MCF 10A (cell line): ENCODE measurements around the gene MALL. TPM values are rescaled to one million over a fixed set of nuclear protein-coding genes. Genes with fewer than 3 reads are reported as not detected.
"Not testable (repeated sequence)": the region's sequence is repeated elsewhere in the genome, so short reads cannot be mapped to it uniquely, and the experiment has no call there.

Source experiments
- BruUV-seq: library from RNA; stranded (reverse); fragments of 400-500 nt; replicated peaks from 2 replicates; lab custom pipeline; 2021; lab: Mats Ljungman, UMichigan
- CTCF ChIA-PET: fragments of 300-600 bp; sonication (Branson Sonifier 250); formaldehyde crosslinking; extraction: SDS; loops from one replicate; lab custom pipeline; 2021; ENCODE audit warnings: antibody characterized with exemption, inconsistent platforms; lab: Yijun Ruan, JAX
- POLR2A ChIA-PET: fragments of 300-600, 350-650 bp; sonication (Branson Sonifier 250); formaldehyde crosslinking; extraction: SDS; loops from one replicate; lab custom pipeline; 2020; ENCODE audit warnings: antibody characterized with exemption, inconsistent platforms; lab: Yijun Ruan, JAX
- DNase-seq: peaks from one replicate; pipeline ENCODE4 v3.0.0-alpha.2; 2018; ENCODE audit not compliant: unreplicated experiment
- H3K27ac Mint-ChIP-seq: one replicate; pipeline ENCODE4 v1.8.0; 2022; ENCODE audit warnings: mild to moderate bottlenecking, low read depth, mixed read lengths; ENCODE audit not compliant: unreplicated experiment
- H3K27me3 Mint-ChIP-seq: one replicate; pipeline ENCODE4 v1.8.0; 2022; ENCODE audit warnings: mixed read lengths; ENCODE audit not compliant: insufficient read depth, unreplicated experiment
- H3K36me3 Mint-ChIP-seq: one replicate; pipeline ENCODE4 v1.8.0; 2022; ENCODE audit warnings: mild to moderate bottlenecking, moderate library complexity, mixed read lengths; ENCODE audit not compliant: insufficient read depth, unreplicated experiment
- H3K4me1 Mint-ChIP-seq: one replicate; pipeline ENCODE4 v1.8.0; 2022; ENCODE audit warnings: mixed read lengths; ENCODE audit not compliant: insufficient read depth, unreplicated experiment
- H3K4me3 Mint-ChIP-seq: one replicate; pipeline ENCODE4 v1.8.0; 2022; ENCODE audit warnings: mild to moderate bottlenecking, moderate library complexity, mixed read lengths; ENCODE audit not compliant: unreplicated experiment
- H3K9me3 Mint-ChIP-seq: one replicate; pipeline ENCODE4 v1.8.0; 2022; ENCODE audit warnings: mixed read lengths; ENCODE audit not compliant: unreplicated experiment
- intact Hi-C: fragments of 100-400 bp; cut with micrococcal nuclease; formaldehyde crosslinking; loops from 2 replicates; pipeline ENCODE4 v1.14.1; 2022
- total RNA-seq: library from RNA; stranded (reverse); gene quantifications from 2 replicates; pipeline ENCODE4 v1.2.3, GENCODE V29; 2022
- TF ChIP-seq, protein P1 (sequence below): fragments of 200-600 bp; IDR thresholded peaks from one replicate; pipeline ENCODE4 v1.8.0; 2022; ENCODE audit warnings: antibody characterized with exemption, mild to moderate bottlenecking; ENCODE audit not compliant: unreplicated experiment

Gene MALL
- total RNA-seq, 1 experiment from 2014 or later: 1.8 TPM

DNA sequence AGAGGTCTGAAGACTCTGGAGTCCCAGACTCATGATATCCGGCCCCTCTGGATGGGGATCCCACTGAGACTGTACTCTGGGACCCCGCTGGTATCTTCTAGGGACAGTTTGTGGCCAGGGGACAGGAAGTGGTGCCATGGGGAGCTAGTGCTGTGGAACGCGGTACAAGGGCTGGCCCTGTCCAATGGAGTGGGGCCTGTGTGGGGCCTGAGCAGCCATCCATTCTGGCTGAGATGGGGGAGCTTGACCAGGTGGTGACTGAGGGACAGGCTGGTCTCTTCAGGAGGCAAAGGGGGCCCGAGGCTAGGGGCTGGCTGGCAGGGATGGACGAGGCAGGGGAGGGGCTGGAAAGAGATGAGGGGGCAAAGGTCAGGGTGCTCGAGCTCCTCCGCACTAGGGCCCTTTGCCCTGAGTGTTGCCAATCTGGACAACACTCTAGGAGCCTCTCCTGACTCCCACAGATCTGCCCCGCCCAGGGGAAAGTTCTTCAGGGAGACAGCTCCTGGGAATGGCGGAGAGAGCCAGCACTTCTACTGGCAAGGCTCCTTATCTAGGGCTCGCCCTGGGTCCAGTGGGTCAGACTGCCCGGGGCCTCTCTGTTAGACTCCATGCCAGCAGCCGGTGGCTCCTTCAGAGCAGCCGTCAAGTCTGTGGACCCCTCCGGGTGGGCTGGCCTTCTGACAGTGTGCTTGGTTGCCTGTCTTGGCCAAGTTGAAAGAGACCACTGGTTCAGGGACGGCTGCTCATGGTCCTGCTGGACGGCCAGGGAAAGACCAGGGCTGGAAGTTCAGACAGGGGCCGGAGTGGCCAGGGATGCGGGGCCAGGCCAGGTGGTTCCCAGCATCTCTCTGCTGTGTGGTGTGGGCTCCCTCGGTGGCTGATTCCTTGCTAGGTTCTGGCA, 12.3 kb downstream of the MALL start:
- peak overlapping the region; percentile 86 for H3K27ac Mint-ChIP-seq
- no peaks in the 10 kb centered on the region for H3K9me3 Mint-ChIP-seq
- no peaks in the 10 kb centered on the region for H3K27me3 Mint-ChIP-seq
- H3K36me3 Mint-ChIP-seq: no peaks in the 10 kb centered on the region
- no peak overlapping the region for H3K4me3 Mint-ChIP-seq
- intact Hi-C loops: no loop called here
- peaks cover 52% of the 10 kb centered on the region for H3K4me1 Mint-ChIP-seq
- no peak for DNase-seq
- POLR2A ChIA-PET: no interaction called here
- CTCF ChIA-PET: no interaction called here
- TF ChIP-seq, protein P1, sequence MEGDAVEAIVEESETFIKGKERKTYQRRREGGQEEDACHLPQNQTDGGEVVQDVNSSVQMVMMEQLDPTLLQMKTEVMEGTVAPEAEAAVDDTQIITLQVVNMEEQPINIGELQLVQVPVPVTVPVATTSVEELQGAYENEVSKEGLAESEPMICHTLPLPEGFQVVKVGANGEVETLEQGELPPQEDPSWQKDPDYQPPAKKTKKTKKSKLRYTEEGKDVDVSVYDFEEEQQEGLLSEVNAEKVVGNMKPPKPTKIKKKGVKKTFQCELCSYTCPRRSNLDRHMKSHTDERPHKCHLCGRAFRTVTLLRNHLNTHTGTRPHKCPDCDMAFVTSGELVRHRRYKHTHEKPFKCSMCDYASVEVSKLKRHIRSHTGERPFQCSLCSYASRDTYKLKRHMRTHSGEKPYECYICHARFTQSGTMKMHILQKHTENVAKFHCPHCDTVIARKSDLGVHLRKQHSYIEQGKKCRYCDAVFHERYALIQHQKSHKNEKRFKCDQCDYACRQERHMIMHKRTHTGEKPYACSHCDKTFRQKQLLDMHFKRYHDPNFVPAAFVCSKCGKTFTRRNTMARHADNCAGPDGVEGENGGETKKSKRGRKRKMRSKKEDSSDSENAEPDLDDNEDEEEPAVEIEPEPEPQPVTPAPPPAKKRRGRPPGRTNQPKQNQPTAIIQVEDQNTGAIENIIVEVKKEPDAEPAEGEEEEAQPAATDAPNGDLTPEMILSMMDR: no peak
- no TSS peak for BruUV-seq

DNA sequence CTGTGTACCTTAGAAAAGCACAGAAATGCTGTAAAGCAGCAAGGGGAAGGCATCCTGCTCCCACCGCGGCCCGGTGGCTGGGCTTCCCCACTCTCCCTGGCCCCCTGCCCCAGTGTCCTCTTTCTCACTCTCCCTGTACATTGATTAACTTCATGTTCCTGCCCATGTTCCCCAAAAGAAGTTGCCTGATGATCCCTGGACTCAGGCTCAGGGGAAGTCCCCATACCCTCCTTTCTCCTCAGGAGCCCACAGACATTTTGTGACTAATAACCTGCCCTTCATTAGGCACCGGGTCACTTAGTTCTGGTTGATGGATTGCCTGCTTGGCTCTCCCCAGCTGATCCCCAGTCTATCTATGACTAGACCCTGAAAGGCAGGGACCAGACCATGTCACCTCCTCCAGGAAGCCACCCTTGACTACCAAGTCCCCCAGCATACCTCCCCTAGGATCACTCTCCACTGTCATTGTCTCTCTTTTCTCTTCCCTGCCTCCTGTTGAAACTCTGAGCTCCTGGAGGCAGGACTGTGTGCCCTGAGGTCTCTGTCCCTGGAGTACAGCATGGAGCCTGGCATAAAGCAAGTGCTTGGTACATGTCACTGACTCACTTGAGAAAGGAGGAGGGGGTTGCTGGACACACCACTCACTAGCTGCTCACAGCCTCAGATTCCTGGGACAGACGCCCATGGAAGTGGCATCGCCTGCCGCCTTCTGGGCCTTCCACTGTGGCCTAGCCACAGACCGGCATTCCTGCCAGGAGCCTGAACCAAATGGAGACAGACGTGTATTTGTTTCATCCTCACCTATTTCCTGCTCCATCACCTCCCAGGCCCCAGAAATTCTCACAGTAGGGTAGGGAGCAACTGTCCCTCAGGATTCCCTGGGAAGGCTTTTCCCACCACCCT, 13.5 kb downstream of the MALL start:
- POLR2A ChIA-PET: no interaction called here
- peaks cover 57% of the 10 kb centered on the region for H3K4me1 Mint-ChIP-seq
- no peaks in the 10 kb centered on the region for H3K9me3 Mint-ChIP-seq
- peak; percentile 60 for DNase-seq
- CTCF ChIA-PET: no interaction called here
- peak overlapping the region; percentile 86 for H3K27ac Mint-ChIP-seq
- H3K36me3 Mint-ChIP-seq: no peaks in the 10 kb centered on the region
- H3K27me3 Mint-ChIP-seq: no peaks in the 10 kb centered on the region
- TSS peak; percentile 100 for BruUV-seq
- TF ChIP-seq, protein P1: no peak
- intact Hi-C loops: no loop called here
- H3K4me3 Mint-ChIP-seq: peak overlapping the region; percentile 57

DNA sequence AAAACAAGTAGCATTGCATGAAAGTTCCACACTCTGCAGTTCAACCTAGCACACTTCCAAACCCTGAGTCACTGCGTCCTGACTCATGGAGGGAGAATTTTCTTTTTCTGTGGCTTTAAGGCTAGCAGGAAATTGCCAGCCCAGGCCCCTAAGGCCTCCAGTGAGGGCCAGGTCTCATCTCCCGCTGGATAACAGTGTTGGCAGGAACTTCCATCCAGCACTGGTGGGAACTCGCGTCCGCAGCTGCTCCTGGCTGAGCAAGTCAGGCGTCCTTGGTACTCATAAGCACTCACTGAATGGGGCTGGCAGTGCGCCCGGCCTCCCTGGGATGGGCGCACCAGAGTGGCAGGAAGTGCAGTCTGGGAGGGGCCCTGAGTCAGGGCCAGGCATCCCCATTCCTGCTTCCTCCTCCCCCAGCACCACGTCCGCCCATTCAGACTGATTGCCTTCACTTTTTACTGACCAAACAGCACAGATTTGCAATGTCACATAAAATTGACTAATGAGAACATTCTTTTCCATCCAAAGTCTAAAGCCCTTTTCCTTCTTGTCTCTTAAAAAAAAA, 14.3 kb downstream of the MALL start:
- Mint-ChIP-seq H3K27me3 (no peaks in the 10 kb centered on the region), H3K4me3 (peak overlapping the region; percentile 57), H3K4me1 (peaks cover 50% of the 10 kb centered on the region), H3K9me3 (no peaks in the 10 kb centered on the region), H3K36me3 (no peaks in the 10 kb centered on the region), H3K27ac (peak overlapping the region; percentile 86)
- TF ChIP-seq, protein P1: no peak
- CTCF ChIA-PET: no interaction called here
- intact Hi-C loops: no loop called here
- BruUV-seq: no TSS peak
- POLR2A ChIA-PET: no interaction called here
- DNase-seq: peak; percentile 99

DNA sequence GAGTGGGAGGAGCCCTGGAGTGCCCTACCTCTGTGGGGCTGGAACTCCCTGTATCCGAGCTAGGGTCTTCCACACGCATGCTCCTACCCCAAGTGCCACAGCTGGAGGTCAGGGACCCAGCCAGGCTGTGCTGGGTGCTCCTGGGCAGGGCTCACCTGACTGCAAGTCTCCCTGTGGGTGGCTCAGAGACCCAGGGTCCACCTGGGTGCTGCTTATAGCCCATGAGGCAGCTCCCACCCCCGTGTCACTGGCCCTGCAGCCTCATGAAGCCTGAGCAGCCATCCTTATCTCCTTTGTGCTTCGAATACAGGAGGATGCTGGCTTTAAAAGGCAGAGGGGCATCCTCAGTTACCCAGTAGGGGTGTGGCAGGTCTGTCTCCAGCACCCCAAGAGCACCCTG, 14.7 kb downstream of the MALL start:
- intact Hi-C loops, H3K27me3 Mint-ChIP-seq, H3K9me3 Mint-ChIP-seq, DNase-seq, H3K36me3 Mint-ChIP-seq, POLR2A ChIA-PET, BruUV-seq, CTCF ChIA-PET: not testable (repeated sequence)
- peak overlapping the region; percentile 86 for H3K27ac Mint-ChIP-seq
- H3K4me3 Mint-ChIP-seq: peak overlapping the region; percentile 57
- H3K4me1 Mint-ChIP-seq: peaks cover 46% of the 10 kb centered on the region
